Uterus (tissue), 2 donors: ENCODE results near the gene NUP210.

ENCODE experiments used
- CTCF ChIP-seq, 4 experiments: fragments of 200-600 bp in 2 of 4; fragments of 450-650 bp in 2 of 4; sonication (generic) in 2 of 4; IDR thresholded peaks; one replicate each; pipeline ENCODE4 v1.5.1; 2016 to 2019; ENCODE audit warnings: antibody characterized with exemption in 4 of 4, mild to moderate bottlenecking in 2 of 4, moderate library complexity in 1 of 4
- POLR2A ChIP-seq, 2 donors: fragments of 450-650 bp; IDR thresholded peaks; one replicate each; pipeline ENCODE4 v1.6.1; 2016; ENCODE audit warnings: antibody characterized with exemption in 2 of 2, mild to moderate bottlenecking in 1 of 2, moderate library complexity in 1 of 2

DNA sequence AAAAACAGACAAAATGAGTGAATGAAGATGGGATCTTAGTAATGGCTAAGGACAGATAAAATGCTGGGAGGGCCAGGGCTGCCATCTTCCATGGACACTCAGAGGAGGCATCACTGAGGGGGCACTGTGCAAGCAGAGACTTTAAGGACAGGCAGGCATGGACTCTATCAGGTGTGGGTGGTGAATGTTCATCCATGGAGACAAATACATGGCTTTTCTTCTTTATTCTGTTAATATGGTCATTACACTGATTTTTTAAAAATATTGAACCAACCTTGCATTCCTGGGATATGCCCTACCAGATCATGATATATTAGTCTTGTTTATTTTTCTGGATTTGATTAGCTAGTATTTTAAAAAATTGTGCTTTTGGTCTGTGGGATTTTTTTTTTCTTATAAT lies 12.2 kb downstream of the NUP210 start:
- no peak for TF ChIP-seq CTCF (IDR thresholded peaks at IDR 0.05)
- no peak for TF ChIP-seq POLR2A (IDR thresholded peaks at IDR 0.05)
